RWPE1 (cell line): Measurements from ENCODE around the gene HOXC10.

Experiments
- CTCF ChIA-PET: fragments of 350-600 bp; sonication (Branson Sonifier 250); formaldehyde crosslinking; extraction: SDS; loops from one replicate; lab custom pipeline; 2021; lab: Yijun Ruan, JAX
- POLR2A ChIA-PET: fragments of 400-600 bp; formaldehyde crosslinking; extraction: SDS; loops from one replicate; lab custom pipeline; 2020; ENCODE audit warnings: antibody characterized with exemption; ENCODE audit not compliant: low non-redundant PET; lab: Yijun Ruan, JAX
- DNase-seq: peaks from one replicate; pipeline ENCODE4 v3.0.0; 2012; ENCODE audit warnings: low spot score
- H3K27ac ChIP-seq: fragments of 450-650 bp; 2 replicates; pipeline ENCODE4 v1.5.1; 2017
- TF ChIP-seq, protein P1 (sequence below): fragments of 450-650 bp; conservative IDR thresholded peaks from 2 replicates; pipeline ENCODE4 v1.5.1; 2017; ENCODE audit warnings: low read depth, mild to moderate bottlenecking

The HOXC10 gene

DNA sequence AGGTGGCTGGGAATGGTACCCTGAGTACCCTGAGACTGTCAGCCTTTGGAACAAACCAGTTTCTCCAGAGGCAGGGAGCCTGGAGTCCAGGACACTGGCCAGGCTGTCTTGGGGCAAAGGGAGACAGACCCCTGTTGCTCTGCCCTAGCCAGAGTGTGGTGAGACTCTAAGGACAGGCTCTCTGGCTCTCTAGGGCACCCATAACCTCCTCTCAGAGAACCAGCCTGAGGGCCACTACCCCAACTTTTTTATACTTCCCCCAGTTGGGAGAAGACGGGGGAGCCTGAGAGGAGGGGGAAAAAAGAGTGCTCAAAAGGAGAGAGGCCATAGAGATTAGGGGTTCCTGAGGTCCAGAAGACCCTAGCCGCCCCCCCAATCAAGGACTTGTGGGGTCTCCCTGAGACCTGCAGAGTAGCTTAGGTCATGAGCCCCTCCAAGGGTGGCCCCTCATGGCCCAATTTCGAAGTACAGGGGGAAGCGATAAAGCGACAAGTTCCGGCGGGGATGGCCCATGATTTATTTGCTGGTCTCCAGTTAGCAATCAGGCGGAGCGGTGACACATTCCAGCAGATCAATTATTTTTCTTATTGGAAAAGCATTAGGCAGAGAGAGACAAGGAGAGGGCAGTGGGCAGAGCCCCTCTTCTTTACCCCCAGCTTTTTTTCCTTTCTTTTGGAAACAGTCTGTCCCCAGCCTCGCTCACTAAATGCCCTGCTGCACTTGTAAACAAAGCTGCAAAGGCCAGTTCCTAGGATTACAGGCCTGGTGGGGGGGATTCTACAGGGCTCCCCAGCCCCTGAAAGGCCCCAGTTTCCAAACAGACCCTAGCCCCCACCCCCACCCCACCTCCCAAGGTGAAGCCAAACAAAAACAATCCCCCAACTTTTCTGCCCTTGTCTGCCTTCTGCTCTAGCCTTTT lies 25.4 kb downstream of the HOXC10 start:
- no peak overlapping the region for H3K27ac ChIP-seq
- ChIA-PET CTCF (interaction anchor here (0.6 to 0.9 kb wide), 2 partner anchors 15 to 41 kb away, joined by 3 to 6 read pairs; no protein-coding TSS in a partner anchor), POLR2A (no interaction called here)
- TF ChIP-seq, protein P1, sequence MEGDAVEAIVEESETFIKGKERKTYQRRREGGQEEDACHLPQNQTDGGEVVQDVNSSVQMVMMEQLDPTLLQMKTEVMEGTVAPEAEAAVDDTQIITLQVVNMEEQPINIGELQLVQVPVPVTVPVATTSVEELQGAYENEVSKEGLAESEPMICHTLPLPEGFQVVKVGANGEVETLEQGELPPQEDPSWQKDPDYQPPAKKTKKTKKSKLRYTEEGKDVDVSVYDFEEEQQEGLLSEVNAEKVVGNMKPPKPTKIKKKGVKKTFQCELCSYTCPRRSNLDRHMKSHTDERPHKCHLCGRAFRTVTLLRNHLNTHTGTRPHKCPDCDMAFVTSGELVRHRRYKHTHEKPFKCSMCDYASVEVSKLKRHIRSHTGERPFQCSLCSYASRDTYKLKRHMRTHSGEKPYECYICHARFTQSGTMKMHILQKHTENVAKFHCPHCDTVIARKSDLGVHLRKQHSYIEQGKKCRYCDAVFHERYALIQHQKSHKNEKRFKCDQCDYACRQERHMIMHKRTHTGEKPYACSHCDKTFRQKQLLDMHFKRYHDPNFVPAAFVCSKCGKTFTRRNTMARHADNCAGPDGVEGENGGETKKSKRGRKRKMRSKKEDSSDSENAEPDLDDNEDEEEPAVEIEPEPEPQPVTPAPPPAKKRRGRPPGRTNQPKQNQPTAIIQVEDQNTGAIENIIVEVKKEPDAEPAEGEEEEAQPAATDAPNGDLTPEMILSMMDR: no peak
- DNase-seq: no peak

DNA sequence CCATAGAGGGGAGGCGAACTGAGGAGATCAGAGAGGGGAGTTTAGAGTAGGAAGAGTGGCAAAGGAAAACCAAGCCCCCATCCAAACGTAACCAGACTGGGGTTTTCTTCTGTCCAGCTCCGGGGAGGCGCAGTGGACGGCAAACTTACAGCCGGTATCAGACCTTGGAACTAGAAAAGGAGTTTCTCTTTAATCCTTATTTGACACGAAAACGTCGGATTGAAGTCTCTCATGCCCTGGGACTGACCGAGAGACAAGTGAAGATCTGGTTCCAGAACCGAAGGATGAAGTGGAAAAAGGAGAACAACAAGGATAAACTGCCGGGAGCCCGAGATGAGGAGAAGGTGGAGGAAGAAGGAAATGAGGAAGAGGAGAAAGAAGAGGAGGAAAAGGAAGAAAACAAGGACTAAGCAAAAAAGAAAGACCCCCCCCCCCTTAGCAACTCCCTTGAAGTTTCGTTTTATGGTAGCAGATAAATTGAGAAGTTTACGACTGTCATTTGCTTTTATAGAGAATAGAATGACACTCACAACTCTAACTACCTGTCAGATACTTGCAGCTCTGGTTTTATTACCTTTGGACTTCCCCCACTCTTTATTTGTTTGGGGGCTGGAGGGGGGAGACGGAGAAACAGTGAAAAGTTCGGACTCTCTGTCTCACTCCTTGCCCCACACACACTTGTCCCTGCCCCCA lies 26.2 kb downstream of the HOXC10 start:
- TF ChIP-seq, protein P1: no peak
- CTCF ChIA-PET: interaction anchor here (0.9 kb wide), 1 partner anchor 14 kb away, joined by 6 read pairs; no protein-coding TSS in a partner anchor
- POLR2A ChIA-PET: no interaction called here
- no peak for DNase-seq
- no peak overlapping the region for H3K27ac ChIP-seq

- TF ChIP-seq, protein P1: no peak
- CTCF ChIA-PET: no interaction called here
- DNase-seq: no peak
- no peak overlapping the region for H3K27ac ChIP-seq
- POLR2A ChIA-PET: no interaction called here
These were observed 27.0 kb downstream of the HOXC10 start for GRCh38 chr12:54011665-54012532.

DNA sequence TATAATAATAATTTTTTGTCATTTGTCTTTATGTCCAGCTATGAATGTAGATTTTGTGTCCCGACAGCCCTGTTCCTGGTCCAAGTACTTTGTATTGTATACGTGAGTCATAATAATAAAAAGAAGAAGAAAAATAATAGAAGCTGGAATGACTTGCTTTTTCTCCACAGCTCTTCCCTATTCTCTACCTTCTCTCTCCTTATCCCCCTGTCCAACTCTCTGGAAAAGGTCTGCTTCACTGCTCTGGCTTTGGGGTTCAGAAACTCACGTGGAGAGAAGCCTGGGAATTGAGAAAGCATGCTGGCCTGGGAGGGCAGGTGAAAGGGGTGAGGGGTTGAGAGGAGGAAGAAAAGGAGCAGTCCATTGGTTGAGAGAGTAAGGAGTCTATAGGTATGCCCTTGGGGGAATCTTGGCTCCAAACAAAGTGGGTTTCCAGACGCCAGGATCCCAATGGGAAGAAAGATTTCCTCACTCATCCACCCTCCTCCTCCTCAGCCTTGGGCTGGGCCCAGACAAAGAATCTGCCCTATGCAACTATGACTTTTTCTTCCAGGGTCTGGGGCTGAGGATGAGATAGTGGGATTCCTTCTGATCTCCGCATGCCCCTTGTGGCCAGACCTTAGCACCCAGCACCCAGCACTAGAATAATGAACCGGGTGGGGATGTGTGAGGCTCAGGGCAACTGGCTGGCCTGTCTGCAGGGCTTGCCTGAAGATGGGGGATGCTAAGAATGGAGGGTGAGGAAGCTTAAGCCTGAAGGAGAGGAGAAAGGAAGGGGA lies 27.9 kb downstream of the HOXC10 start:
- TF ChIP-seq, protein P1: no peak
- DNase-seq: no peak
- POLR2A ChIA-PET: no interaction called here
- CTCF ChIA-PET: no interaction called here
- no peak overlapping the region for H3K27ac ChIP-seq

DNA sequence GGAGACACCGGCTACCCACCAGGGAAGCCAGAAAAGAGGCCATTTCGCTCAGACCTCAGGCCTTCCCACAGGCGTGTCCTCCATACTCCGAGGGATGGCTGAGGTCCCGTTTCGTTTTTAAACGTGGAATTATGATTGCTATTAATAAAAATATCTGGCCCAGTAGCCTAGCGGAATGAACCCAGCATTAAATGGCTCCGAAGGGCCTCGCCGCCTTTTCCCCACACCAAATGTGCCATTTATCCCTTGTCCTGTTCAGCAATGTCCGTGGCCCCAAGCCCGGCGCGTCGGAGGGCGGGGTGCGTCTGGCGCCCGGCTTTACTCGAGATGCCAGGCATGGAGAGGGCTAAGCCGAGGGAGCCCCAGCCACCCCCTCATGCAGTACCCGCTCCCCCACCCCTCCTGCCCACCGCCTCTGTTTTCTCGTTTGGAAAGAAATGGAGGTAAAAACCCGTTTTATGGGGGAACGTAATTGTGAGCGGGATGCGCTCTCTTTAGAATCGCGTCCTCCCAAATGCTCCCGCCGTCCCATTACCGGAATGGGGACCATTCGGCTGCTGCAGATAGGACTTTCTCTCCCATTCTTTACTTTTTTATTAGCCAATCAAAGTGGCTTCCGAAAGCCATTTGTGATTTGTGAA lies 29.6 kb downstream of the HOXC10 start:
- CTCF ChIA-PET: no interaction called here
- no peak overlapping the region for H3K27ac ChIP-seq
- no peak for DNase-seq
- TF ChIP-seq, protein P1: no peak
- POLR2A ChIA-PET: no interaction called here
